Activated T-cell treated with anti-CD3 and anti-CD28 coated beads for 48 hours (primary cell): ENCODE data around the gene DNAJC24.

ENCODE experiments used
- DNase-seq: peaks from one replicate; pipeline ENCODE4 v3.0.0-alpha.2; 2020; ENCODE audit warnings: low read depth

The DNAJC24 gene

GRCh38 chr11:31415435-31415834 is 45.8 kb downstream of the DNAJC24 start:
- DNase-seq = no peak

GRCh38 chr11:31417357-31417756 is 47.7 kb downstream of the DNAJC24 start:
- DNase-seq = no peak

DNA sequence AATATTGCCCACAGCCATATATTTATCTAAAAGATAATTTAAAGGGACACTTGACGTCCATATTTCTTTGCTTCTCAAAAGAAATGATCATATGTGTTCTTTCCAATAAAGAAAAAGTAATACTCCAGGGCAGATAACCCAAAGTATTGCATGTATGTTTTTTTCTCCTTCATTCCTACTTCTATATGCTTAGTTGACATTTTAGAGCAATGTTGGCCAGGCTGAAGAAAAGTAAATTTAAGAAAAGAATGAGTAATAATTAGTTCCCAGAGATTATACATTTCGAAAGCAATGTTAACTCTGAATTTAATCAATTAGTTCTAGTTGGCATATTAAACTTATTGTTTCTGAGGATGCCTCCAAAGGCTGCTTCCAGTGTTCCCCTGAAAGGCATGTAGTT is 48.2 kb downstream of the DNAJC24 start:
- DNase-seq = no peak

DNA sequence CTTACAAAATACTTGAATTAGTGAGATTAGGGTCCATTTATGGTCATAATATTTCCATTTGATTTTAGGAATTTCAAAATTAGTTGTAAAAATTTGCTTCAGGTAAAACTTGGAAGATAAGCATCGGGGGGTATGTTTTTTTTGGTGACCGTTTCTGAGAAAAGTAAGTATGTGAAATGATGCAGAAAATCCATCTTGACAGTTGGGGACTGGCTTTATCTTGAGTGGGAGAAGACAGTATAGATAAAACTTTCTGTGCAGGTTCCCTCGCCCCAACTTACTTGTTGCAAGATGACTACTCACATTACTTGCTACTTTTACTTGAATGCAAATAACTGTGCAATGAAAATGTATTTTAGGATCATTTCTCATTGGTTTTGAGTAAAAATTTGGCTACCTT is 49.5 kb downstream of the DNAJC24 start:
- no peak for DNase-seq

GRCh38 chr11:31419669-31420068 is 50.0 kb downstream of the DNAJC24 start:
- DNase-seq = no peak

GRCh38 chr11:31421820-31422219 is 52.2 kb downstream of the DNAJC24 start:
- DNase-seq = no peak

GRCh38 chr11:31422703-31423102 is 53.0 kb downstream of the DNAJC24 start:
- DNase-seq = no peak

DNA sequence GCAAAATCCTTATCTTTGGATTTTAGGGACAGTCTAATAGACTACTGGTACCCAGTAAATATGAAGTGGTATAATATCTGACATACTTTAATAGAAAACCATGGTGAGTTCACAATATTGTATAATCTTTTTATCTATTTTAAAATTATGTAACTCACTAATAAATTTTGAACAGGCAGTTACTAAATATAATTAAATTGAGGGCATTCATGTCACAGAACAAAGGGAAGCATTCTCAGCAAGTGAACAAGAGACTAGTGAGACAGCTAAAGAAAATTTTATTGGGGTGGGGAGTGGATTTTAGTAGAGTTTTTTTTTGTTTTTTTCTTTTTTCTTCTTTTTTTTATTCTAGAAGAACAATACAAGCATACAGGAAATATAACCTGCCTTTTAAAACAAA is 55.0 kb downstream of the DNAJC24 start:
- DNase-seq = no peak

DNA sequence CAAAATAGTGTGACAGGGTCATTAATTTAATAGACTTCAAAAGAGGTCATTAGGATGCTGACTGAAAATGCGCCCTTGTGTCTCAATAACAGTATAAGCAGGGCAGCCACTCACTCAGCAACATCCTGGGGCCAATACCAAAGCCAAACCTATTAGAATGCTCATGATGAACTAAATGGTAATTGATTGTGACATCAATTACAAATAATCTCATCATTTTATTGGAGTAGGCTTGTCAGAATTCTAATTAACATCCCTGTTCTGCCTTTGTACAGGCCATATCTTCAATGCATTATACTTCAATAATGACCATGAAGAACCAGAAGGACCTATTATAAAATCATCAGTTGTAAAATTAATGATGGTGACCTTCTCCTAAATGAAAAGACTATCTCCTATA is 64.2 kb downstream of the DNAJC24 start:
- no peak for DNase-seq

GRCh38 chr11:31437742-31438435 is 68.2 kb downstream of the DNAJC24 start:
- no peak for DNase-seq

GRCh38 chr11:31441296-31441695 is 71.6 kb downstream of the DNAJC24 start:
- DNase-seq = no peak

DNA sequence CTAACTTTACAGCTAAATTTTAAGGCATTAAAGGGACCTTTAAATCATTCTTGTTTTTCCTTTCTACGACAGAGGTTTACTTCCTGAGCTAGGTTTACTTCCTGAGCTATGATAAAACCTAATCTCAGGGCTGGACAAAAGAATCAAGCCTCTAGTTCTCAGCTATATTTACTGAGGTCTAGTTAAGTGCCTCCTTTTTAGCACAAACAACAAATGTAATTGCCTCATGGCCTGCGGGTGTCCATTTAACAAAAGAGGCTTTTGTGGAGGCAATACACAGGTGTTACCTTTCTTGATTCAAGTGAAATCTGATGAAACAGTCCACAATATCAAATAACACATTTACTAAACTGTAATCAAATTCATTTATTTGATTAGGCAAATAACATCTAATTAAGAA is 72.4 kb downstream of the DNAJC24 start:
- DNase-seq = no peak

DNA sequence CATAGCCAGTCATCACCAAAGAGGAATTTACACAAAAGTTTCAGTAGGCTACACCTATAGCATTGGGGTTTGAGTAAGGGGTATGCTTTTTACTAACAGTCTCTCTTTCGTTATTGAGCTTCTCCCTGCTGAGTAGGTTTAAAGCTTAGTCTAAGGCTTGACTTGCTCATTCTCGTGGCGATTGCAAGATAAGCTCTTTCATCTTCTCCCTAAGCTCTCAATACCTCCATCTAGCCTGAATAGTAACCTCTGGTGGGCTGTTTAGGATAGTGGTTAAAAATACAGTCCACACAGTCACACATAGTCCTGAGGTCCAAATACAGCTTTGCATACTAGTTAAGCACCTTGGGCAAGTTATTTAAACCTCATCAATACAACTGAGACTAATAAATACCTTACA is 74.1 kb downstream of the DNAJC24 start:
- no peak for DNase-seq

DNA sequence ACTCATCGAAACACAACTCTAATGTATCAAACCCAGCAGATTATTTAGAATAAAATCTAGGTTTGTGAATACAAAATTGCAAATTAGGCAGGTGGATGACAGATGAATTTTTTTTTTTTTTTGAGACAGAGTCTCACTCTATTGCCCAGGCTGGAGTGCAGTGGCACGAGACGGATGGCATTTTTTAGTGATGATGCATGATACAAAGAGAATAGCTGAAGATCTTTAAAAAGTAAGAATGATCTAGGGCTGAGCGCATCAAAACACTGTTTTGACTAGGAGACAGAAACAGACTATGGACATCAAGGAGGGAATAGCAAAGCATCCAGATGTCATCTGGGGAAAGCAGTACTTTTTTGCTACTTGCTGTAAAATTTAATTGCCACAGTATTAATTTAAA is 76.0 kb downstream of the DNAJC24 start:
- DNase-seq = no peak

GRCh38 chr11:31449040-31449439 is 79.4 kb downstream of the DNAJC24 start:
- DNase-seq = no peak

GRCh38 chr11:31450841-31451240 is 81.2 kb downstream of the DNAJC24 start:
- no peak for DNase-seq

- DNase-seq = no peak
Measured at GRCh38 chr11:31455177-31455576, 85.5 kb downstream of the DNAJC24 start.

- DNase-seq = no peak
Measured at GRCh38 chr11:31464436-31464835, 94.8 kb downstream of the DNAJC24 start.

GRCh38 chr11:31474083-31474482 is 104.4 kb downstream of the DNAJC24 start:
- no peak for DNase-seq

GRCh38 chr11:31477528-31478222 is 108.0 kb downstream of the DNAJC24 start:
- no peak for DNase-seq

DNA sequence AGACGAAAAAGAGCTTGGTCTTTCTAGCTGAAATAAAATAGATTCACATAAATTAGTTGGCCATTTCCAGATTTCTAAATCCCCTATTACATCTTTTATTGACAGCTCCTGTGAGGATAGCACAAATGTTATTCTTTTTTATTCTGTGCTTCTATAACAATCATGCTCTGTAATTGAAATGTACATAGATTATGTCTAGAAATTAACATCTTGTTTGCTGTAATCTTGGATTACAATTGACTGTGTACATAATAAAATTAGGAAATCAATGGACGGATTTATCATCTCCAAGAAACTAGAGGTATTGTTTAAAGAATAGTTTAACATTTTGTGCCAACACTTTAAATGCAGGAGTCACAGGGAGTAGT is 108.5 kb downstream of the DNAJC24 start:
- DNase-seq = no peak

GRCh38 chr11:31479066-31479465 is 109.4 kb downstream of the DNAJC24 start:
- DNase-seq = no peak

DNA sequence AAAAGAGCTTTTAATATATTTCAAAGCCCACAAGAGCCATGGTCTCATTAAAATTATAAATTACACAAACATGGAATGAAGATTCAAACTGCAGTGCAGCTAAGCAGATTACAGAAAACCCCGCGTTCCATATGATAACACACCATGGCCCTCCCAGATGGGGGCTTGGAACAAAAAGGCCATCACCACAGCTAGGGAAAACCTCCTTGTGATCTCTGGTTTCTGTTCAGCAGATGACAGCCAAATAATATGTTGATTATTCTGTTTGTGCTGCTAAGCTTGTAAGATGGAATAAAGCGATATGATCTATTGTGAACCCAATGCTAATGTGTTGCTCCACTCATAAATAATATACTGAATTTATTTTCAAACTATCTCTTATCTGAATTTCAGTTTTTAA is 111.3 kb downstream of the DNAJC24 start:
- no peak for DNase-seq
